ENCODE measurements around the gene NPB. TPM values are rescaled to one million over a fixed set of nuclear protein-coding genes. Genes with fewer than 3 reads are reported as not detected.

Gene NPB
- total RNA-seq, 2 experiments from 2014 or later, result not detected

DNA sequence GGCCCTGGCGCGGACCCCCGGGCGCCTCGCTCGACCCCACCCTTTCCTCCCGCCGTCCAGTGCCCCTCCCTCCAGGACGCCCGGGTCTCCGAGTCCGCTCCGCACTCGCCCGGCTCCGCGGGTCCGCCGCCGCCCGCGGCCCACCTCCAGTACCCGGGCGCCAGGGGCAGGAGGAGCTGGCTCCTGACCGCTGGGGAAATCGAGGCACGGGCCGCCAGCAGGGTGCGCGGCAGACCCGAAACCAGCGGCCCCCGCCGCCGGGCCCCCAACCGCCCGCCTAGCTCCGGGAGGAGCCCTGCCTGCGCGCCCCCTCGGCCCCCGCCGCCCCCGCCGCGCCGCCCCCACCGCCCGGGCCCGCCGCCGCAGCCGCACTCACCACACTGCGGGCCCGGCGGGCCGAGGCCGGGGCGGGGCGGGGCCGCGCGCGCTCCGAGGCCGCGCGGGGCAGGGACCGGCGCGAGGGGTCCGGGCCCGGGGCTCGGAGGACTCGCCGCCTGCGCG lies 25.2 kb downstream of the NPB start:
- Mint-ChIP-seq H3K36me3 (peaks cover 1% of the 10 kb centered on the region), H3K27ac (peak overlapping the region; percentile 69), H3K9me3 (no peaks in the 10 kb centered on the region), H3K4me3 (peak overlapping the region; percentile 57), H3K4me1 (ENCODE audit: low read depth) (peaks cover 15% of the 10 kb centered on the region), H3K27me3 (peaks cover 11% of the 10 kb centered on the region)
- no peak for DNase-seq
- ChIA-PET CTCF (interaction anchor here (0.6 to 2.2 kb wide), 8 partner anchors 10 to 111 kb away, joined by 3 to 6 read pairs (median 4); partner anchors contain the start of genes LRRC45 and SIRT7), POLR2A (interaction anchor here (0.6 to 2.1 kb wide), 8 partner anchors 10 to 95 kb away, joined by 3 to 7 read pairs (median 3); partner anchors contain the start of genes MCRIP1, PCYT2 and SIRT7)
- intact Hi-C loops (cut with micrococcal nuclease), result loop anchor here (5.0 kb wide), 1 partner anchor 55 kb away; the partner anchor contains the start of gene ARHGDIA

GRCh38 chr17:81927653-81928543 lies 25.9 kb downstream of the NPB start, which contains the start of gene MAFG:
MAFG (minus strand) TSS chr17:81927735; CDS start chr17:81923185, 4,550 bp downstream.
- ChIA-PET CTCF (interaction anchor here (0.6 to 2.2 kb wide), 10 partner anchors 10 to 199 kb away, joined by 3 to 6 read pairs (median 4); partner anchors contain the start of genes LRRC45 and SIRT7), POLR2A (interaction anchor here (0.9 to 1.7 kb wide), 6 partner anchors 9 to 358 kb away, joined by 3 to 6 read pairs (median 4); partner anchors contain the start of genes MCRIP1 and PYCR1)
- Mint-ChIP-seq H3K27me3 (peaks cover 11% of the 10 kb centered on the region), H3K4me3 (peak within 1 kb of the TSS; percentile 83), H3K27ac (peak within 1 kb of the TSS; percentile 87), H3K4me1 (ENCODE audit: low read depth) (peaks cover 15% of the 10 kb centered on the region), H3K9me3 (no peaks in the 10 kb centered on the region), H3K36me3 (peaks cover 2% of the 10 kb centered on the region)
- intact Hi-C loops (cut with micrococcal nuclease), result loop anchor here (5.0 kb wide), 1 partner anchor 56 kb away; the partner anchor contains the start of gene ARHGDIA
- peak; percentile 92 for DNase-seq

- Mint-ChIP-seq H3K9me3 (no peaks in the 10 kb centered on the region), H3K4me1 (ENCODE audit: low read depth) (peaks cover 15% of the 10 kb centered on the region), H3K27ac (no peak overlapping the region), H3K36me3 (peaks cover 9% of the 10 kb centered on the region), H3K4me3 (peak overlapping the region; percentile 66), H3K27me3 (peaks cover 11% of the 10 kb centered on the region)
- DNase-seq, result no peak
- intact Hi-C loops (cut with micrococcal nuclease), result loop anchor here (5.0 kb wide), 1 partner anchor 56 kb away; the partner anchor contains the start of gene ARHGDIA
- POLR2A ChIA-PET, result interaction anchor here (1.2 kb wide), 1 partner anchor 8 kb away, joined by 6 read pairs; the partner anchor contains the start of gene PYCR1
- CTCF ChIA-PET, result interaction anchor here (1.0 to 2.2 kb wide), 5 partner anchors 10 to 178 kb away, joined by 3 to 6 read pairs (median 4); no protein-coding TSS in a partner anchor
Observed at GRCh38 chr17:81928544-81929252, 26.7 kb downstream of the NPB start.

- ChIA-PET CTCF (interaction anchor here (1.0 to 1.4 kb wide), 3 partner anchors 30 to 177 kb away, joined by 3 to 4 read pairs (median 4); no protein-coding TSS in a partner anchor), POLR2A (interaction anchor here (0.6 kb wide), 1 partner anchor 12 kb away, joined by 3 read pairs; no protein-coding TSS in a partner anchor)
- no peaks in the 10 kb centered on the region for H3K9me3 Mint-ChIP-seq
- peaks cover 14% of the 10 kb centered on the region for H3K36me3 Mint-ChIP-seq
- DNase-seq, result no peak
- intact Hi-C loops (cut with micrococcal nuclease), result loop anchor here (5.0 kb wide), 1 partner anchor 57 kb away; the partner anchor contains the start of gene ARHGDIA
- peaks cover 15% of the 10 kb centered on the region for H3K4me1 Mint-ChIP-seq (ENCODE audit: low read depth)
- peak overlapping the region; percentile 8 for H3K4me3 Mint-ChIP-seq
- peaks cover 11% of the 10 kb centered on the region for H3K27me3 Mint-ChIP-seq
- H3K27ac Mint-ChIP-seq, result no peak overlapping the region
Observed at GRCh38 chr17:81929253-81930141, 27.5 kb downstream of the NPB start.

- Mint-ChIP-seq H3K27me3 (peaks cover 11% of the 10 kb centered on the region), H3K4me3 (peak overlapping the region; percentile 8), H3K9me3 (no peaks in the 10 kb centered on the region), H3K4me1 (ENCODE audit: low read depth) (peaks cover 11% of the 10 kb centered on the region), H3K36me3 (peaks cover 22% of the 10 kb centered on the region), H3K27ac (no peak overlapping the region)
- ChIA-PET POLR2A (no interaction called here), CTCF (interaction anchor here (1.0 to 1.3 kb wide), 2 partner anchors 29 to 91 kb away, joined by 3 to 4 read pairs; no protein-coding TSS in a partner anchor)
- no peak for DNase-seq
- intact Hi-C loops (cut with micrococcal nuclease), result no loop called here
Observed at GRCh38 chr17:81930142-81931125, 28.4 kb downstream of the NPB start.

DNA sequence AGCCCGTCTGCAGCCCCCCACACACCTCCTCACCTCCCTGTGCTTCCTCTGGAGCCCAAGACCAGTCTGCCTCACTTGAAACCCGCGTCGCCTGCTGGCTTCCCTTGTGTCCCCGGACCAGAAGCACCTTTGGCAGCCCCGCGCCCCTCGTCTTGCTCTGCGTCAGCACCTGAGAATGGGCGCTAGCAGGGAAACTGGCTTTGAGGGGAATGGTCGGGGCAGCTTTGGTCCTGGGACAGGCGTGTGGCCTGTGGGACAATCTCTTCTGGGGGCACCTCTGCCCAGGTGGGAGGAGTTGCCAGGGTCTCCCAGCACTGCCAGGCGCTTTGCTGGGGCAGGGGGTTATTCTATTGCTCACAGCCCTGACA lies 29.1 kb downstream of the NPB start:
- CTCF ChIA-PET, result no interaction called here
- POLR2A ChIA-PET, result no interaction called here
- H3K27ac Mint-ChIP-seq, result no peak overlapping the region
- DNase-seq, result no peak
- H3K27me3 Mint-ChIP-seq, result peaks cover 11% of the 10 kb centered on the region
- intact Hi-C loops (cut with micrococcal nuclease), result no loop called here
- H3K4me1 Mint-ChIP-seq (ENCODE audit: low read depth), result peaks cover 11% of the 10 kb centered on the region
- no peaks in the 10 kb centered on the region for H3K9me3 Mint-ChIP-seq
- H3K36me3 Mint-ChIP-seq, result peaks cover 28% of the 10 kb centered on the region
- H3K4me3 Mint-ChIP-seq, result peak overlapping the region; percentile 0

DNA sequence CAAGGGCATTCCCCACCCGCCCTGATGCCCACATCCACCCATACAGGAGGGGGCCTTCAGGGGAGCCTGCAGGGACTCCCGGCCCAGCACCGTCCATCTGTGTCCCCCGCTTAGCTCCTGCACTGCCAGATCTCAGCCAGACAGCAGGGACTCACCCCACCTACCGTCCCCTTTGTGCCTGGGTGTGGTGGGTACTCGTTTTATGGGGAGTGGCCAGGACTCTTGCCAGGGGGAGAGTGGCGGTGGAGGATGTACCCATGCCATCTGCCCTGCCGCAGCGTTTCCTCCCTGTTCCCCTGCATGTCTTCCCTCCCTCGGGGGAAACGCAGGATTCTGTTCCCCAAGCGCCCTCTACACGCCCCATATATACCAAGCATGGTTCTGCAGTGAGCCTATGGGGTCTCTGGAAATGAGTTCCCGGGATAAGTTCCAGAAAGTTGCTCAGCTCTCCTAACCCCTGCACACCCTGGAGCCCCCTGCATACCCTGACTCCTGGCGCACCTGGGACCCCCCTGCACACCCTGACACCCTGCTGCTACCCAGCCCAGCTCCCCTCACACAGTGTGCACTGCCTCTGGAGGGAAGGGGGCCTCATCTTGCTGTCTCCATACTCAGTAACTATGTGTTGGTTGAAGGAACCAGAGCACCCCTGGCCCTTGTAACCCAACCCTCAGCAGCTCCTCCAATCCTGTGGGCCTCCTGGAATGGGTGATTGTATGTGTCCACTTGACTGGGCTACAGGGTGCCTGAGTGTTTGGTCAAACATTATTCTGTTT lies 29.7 kb downstream of the NPB start:
- intact Hi-C loops (cut with micrococcal nuclease), result no loop called here
- Mint-ChIP-seq H3K4me1 (ENCODE audit: low read depth) (peaks cover 6% of the 10 kb centered on the region), H3K36me3 (peaks cover 32% of the 10 kb centered on the region), H3K27ac (no peak overlapping the region), H3K27me3 (peaks cover 11% of the 10 kb centered on the region), H3K9me3 (no peaks in the 10 kb centered on the region), H3K4me3 (no peak overlapping the region)
- ChIA-PET POLR2A (no interaction called here), CTCF (no interaction called here)
- DNase-seq, result no peak

DNA sequence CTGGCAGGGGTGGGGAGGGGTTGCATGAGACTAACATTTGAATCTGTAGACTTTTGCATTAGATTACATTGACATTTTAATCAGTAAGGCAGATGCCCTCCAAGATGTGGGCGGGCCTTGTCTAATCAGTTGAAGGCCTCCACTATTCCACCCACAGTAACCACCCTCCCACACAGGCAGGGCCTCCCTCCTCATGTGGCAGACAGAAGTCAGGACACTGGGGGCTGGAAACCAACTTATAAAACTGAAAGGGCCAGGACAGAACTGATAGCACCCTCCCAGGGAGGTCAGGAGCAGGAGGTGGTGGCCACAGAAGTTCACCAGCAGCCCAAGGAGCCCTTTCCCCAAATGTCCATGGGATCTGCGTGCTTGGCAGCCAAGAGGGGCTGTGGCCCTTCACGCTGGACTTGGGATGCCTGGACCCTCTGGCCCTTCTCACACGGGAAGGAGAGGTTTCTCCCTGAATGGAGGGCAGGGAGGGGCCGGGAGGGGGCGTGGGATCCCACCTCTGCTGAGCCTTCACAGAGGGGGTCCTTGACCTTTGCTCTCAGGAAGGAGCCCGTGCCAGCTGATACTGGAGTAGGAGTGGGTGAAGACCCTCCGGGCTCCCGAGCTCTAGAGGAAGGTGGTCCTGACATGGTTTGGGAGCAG lies 30.4 kb downstream of the NPB start:
- Mint-ChIP-seq H3K36me3 (peaks cover 32% of the 10 kb centered on the region), H3K27ac (no peak overlapping the region), H3K4me1 (ENCODE audit: low read depth) (peaks cover 6% of the 10 kb centered on the region), H3K27me3 (peaks cover 11% of the 10 kb centered on the region), H3K4me3 (no peak overlapping the region), H3K9me3 (no peaks in the 10 kb centered on the region)
- POLR2A ChIA-PET, result interaction anchor here (0.5 to 0.7 kb wide), 2 partner anchors 11 to 40 kb away, joined by 3 to 4 read pairs; no protein-coding TSS in a partner anchor
- intact Hi-C loops (cut with micrococcal nuclease), result no loop called here
- CTCF ChIA-PET, result interaction anchor here (1.0 kb wide), 1 partner anchor 89 kb away, joined by 3 read pairs; no protein-coding TSS in a partner anchor
- DNase-seq, result no peak

DNA sequence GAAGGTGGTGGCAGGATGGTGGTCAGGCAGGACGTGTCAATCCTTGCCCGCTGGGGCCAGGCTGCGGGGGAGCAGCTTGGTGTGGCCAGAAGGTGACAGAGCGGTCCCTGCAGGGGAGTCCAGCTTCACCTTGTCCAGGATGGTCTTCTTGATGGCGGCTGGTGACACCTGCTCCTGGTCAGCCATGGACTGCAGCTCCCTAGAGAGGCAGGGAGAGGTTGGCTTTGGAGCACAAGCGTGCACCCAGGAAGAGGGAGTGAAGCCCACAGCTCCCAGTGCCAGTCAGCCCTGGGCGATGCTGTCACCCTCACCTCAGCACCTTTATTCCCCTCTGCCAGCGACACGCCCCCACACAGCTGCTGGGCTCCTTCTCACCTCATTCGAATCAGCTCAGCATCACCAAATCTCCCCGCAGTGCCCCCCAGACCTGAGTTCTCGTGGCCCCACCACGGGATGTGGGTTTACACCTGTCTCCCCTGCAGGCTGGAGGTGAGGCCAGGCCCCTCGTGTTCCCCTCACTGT lies 31.2 kb downstream of the NPB start:
- peaks cover 10% of the 10 kb centered on the region for H3K4me1 Mint-ChIP-seq (ENCODE audit: low read depth)
- H3K9me3 Mint-ChIP-seq, result no peaks in the 10 kb centered on the region
- peaks cover 11% of the 10 kb centered on the region for H3K27me3 Mint-ChIP-seq
- DNase-seq, result no peak
- intact Hi-C loops (cut with micrococcal nuclease), result no loop called here
- ChIA-PET POLR2A (interaction anchor here (0.5 to 0.7 kb wide), 2 partner anchors 10 to 41 kb away, joined by 3 to 4 read pairs; no protein-coding TSS in a partner anchor), CTCF (interaction anchor here (1.0 kb wide), 1 partner anchor 88 kb away, joined by 3 read pairs; no protein-coding TSS in a partner anchor)
- peaks cover 32% of the 10 kb centered on the region for H3K36me3 Mint-ChIP-seq
- H3K4me3 Mint-ChIP-seq, result no peak overlapping the region
- no peak overlapping the region for H3K27ac Mint-ChIP-seq

Measured in activated CD4-positive, alpha-beta memory T cell treated with anti-CD3 and anti-CD28 coated beads for 36 hours (primary cell).